Caco-2 (cell line): ENCODE data around the gene SDS. TPM values are rescaled to one million over a fixed set of nuclear protein-coding genes. Genes with fewer than 3 reads are reported as not detected.

Source experiments
- BruUV-seq: library from RNA; stranded (reverse); fragments of 400-500 nt; replicated peaks from 2 replicates; lab custom pipeline; 2021; lab: Mats Ljungman, UMichigan
- CTCF ChIA-PET: fragments of 300-600 bp; sonication (Branson Sonifier 250); formaldehyde crosslinking; loops from one replicate; lab custom pipeline; 2022; ENCODE audit warnings: antibody characterized with exemption; lab: Charles Lee
- POLR2A ChIA-PET: fragments of 300-600 bp; sonication (Branson Sonifier 250); formaldehyde crosslinking; loops from one replicate; lab custom pipeline; 2022; ENCODE audit warnings: antibody characterized with exemption; lab: Charles Lee
- DNase-seq, 2 experiments: peaks; one replicate each; pipeline versions ENCODE4 v3.0.0 to v3.0.0-alpha.2; 2020 to 2022
- H3K27me3 ChIP-seq: replicated peaks from 2 replicates; pipeline ENCODE4 v1.6.0; 2011; ENCODE audit warnings: low read length; ENCODE audit not compliant: control insufficient read depth, insufficient read depth
- H3K36me3 ChIP-seq: 2 replicates; pipeline ENCODE4 v1.5.1; 2011; ENCODE audit warnings: low read length; ENCODE audit not compliant: control insufficient read depth, insufficient read depth
- H3K4me1 ChIP-seq: fragments of 250-450 bp; sonication (Bioruptor Pico); 2 replicates; pipeline ENCODE4 v1.5.1; 2020; ENCODE audit warnings: mild to moderate bottlenecking
- H3K4me3 ChIP-seq: 2 replicates; pipeline ENCODE4 v1.5.1; 2011; ENCODE audit warnings: low read depth, mild to moderate bottlenecking, control low read depth, low read length
- H3K9me3 ChIP-seq: fragments of 250-450 bp; sonication (Bioruptor Pico); 2 replicates; pipeline ENCODE4 v1.5.1; 2020; ENCODE audit warnings: mild to moderate bottlenecking, moderate library complexity
- H3K27ac Mint-ChIP-seq: one replicate; pipeline ENCODE4 v1.8.0; 2022; ENCODE audit warnings: mixed read lengths; ENCODE audit not compliant: unreplicated experiment
- H3K27me3 Mint-ChIP-seq: one replicate; pipeline ENCODE4 v1.8.0; 2022; ENCODE audit warnings: mixed read lengths; ENCODE audit not compliant: insufficient read depth, unreplicated experiment
- H3K36me3 Mint-ChIP-seq: one replicate; pipeline ENCODE4 v1.8.0; 2022; ENCODE audit warnings: mild to moderate bottlenecking, mixed read lengths; ENCODE audit not compliant: insufficient read depth, unreplicated experiment
- H3K4me1 Mint-ChIP-seq: one replicate; pipeline ENCODE4 v1.8.0; 2022; ENCODE audit warnings: low read depth, mixed read lengths; ENCODE audit not compliant: unreplicated experiment
- H3K4me3 Mint-ChIP-seq: one replicate; pipeline ENCODE4 v1.8.0; 2022; ENCODE audit warnings: mild to moderate bottlenecking, moderate library complexity, mixed read lengths; ENCODE audit not compliant: unreplicated experiment
- H3K9me3 Mint-ChIP-seq: one replicate; pipeline ENCODE4 v1.8.0; 2022; ENCODE audit warnings: mixed read lengths; ENCODE audit not compliant: unreplicated experiment
- intact Hi-C: fragments of 100-400 bp; cut with micrococcal nuclease; formaldehyde crosslinking; loops from one replicate; pipeline ENCODE4 v1.10.0; 2022; ENCODE audit not compliant: unreplicated experiment
- total RNA-seq: library from RNA; stranded (reverse); gene quantifications from 2 replicates; pipeline ENCODE4 v1.2.3, GENCODE V29; 2022
- TF ChIP-seq, protein P1 (sequence below), 2 experiments: fragments of 200-600 bp in 1 of 2; IDR thresholded peaks; 1 replicate in 1 of 2; 2 replicates in 1 of 2; pipeline versions ENCODE4 v1.5.1 to v1.8.0; 2011 to 2022; ENCODE audit warnings: antibody characterized with exemption in 1 of 2, control low read depth in 1 of 2, inconsistent platforms in 1 of 2, low read depth in 1 of 2, low read length in 1 of 2, mild to moderate bottlenecking in 1 of 2, moderate library complexity in 1 of 2; ENCODE audit not compliant: insufficient read depth in 1 of 2, severe bottlenecking in 1 of 2, unreplicated experiment in 1 of 2

The SDS gene
- total RNA-seq, 1 experiment from 2014 or later: not detected

DNA sequence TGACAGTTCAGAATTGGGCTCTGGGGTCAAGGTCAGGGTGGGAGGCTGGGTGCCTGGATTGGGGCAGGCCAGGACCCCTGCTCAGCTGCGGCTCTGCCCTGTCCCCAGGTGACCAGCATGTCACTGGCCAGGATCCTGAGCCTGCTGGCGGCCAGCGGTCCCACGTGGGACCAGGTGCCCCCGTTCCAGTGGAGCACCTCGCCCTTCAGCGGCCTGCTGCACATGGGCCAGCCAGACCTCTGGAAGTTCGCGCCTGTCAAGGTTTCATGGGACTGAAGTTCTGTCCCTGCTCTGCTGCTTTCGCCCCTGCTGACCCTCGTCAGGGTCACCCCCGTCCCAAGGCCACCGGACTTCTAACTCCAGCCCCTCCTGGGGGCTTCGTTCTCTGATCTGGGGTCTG is 15.3 kb downstream of the SDS start:
- Histone ChIP-seq H3K4me3 (no peak overlapping the region), H3K4me1 (no peaks in the 10 kb centered on the region), H3K36me3 (no peaks in the 10 kb centered on the region; the same call in 1 of the 2 replicates), H3K9me3 (no peaks in the 10 kb centered on the region), H3K27me3 (no peaks in the 10 kb centered on the region)
- ChIA-PET POLR2A (no interaction called here), CTCF (no interaction called here)
- Mint-ChIP-seq H3K36me3 (peaks cover 9% of the 10 kb centered on the region), H3K4me1 (no peaks in the 10 kb centered on the region), H3K27ac (no peak overlapping the region), H3K4me3 (no peak overlapping the region), H3K27me3 (no peaks in the 10 kb centered on the region), H3K9me3 (no peaks in the 10 kb centered on the region)
- no peak for DNase-seq
- BruUV-seq: no TSS peak
- TF ChIP-seq, protein P1, sequence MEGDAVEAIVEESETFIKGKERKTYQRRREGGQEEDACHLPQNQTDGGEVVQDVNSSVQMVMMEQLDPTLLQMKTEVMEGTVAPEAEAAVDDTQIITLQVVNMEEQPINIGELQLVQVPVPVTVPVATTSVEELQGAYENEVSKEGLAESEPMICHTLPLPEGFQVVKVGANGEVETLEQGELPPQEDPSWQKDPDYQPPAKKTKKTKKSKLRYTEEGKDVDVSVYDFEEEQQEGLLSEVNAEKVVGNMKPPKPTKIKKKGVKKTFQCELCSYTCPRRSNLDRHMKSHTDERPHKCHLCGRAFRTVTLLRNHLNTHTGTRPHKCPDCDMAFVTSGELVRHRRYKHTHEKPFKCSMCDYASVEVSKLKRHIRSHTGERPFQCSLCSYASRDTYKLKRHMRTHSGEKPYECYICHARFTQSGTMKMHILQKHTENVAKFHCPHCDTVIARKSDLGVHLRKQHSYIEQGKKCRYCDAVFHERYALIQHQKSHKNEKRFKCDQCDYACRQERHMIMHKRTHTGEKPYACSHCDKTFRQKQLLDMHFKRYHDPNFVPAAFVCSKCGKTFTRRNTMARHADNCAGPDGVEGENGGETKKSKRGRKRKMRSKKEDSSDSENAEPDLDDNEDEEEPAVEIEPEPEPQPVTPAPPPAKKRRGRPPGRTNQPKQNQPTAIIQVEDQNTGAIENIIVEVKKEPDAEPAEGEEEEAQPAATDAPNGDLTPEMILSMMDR (IDR thresholded peaks at IDR 0.05; ENCODE audit: insufficient read depth in 1 of 2, low read depth in 1 of 2, low read length in 1 of 2, severe bottlenecking in 1 of 2, unreplicated experiment in 1 of 2): no peak
- intact Hi-C loops: no loop called here

GRCh38 chr12:113387631-113388030 is 16.1 kb downstream of the SDS start:
- Mint-ChIP-seq H3K27ac (no peak overlapping the region), H3K27me3 (no peaks in the 10 kb centered on the region), H3K4me1 (no peaks in the 10 kb centered on the region), H3K36me3 (peaks cover 9% of the 10 kb centered on the region), H3K9me3 (no peaks in the 10 kb centered on the region), H3K4me3 (no peak overlapping the region)
- Histone ChIP-seq H3K9me3 (no peaks in the 10 kb centered on the region), H3K4me3 (no peak overlapping the region), H3K27me3 (no peaks in the 10 kb centered on the region), H3K4me1 (no peaks in the 10 kb centered on the region), H3K36me3 (no peaks in the 10 kb centered on the region; the same call in 1 of the 2 replicates)
- ChIA-PET POLR2A (no interaction called here), CTCF (no interaction called here)
- BruUV-seq: no TSS peak
- TF ChIP-seq, protein P1 (IDR thresholded peaks at IDR 0.05; ENCODE audit: insufficient read depth in 1 of 2, low read depth in 1 of 2, low read length in 1 of 2, severe bottlenecking in 1 of 2, unreplicated experiment in 1 of 2): no peak
- intact Hi-C loops: no loop called here
- DNase-seq: no peak

- no peak overlapping the region for H3K4me3 Mint-ChIP-seq
- Histone ChIP-seq H3K27me3 (no peaks in the 10 kb centered on the region), H3K4me3 (no peak overlapping the region), H3K4me1 (no peaks in the 10 kb centered on the region), H3K36me3 (no peaks in the 10 kb centered on the region; the same call in 1 of the 2 replicates), H3K9me3 (no peaks in the 10 kb centered on the region)
- no peaks in the 10 kb centered on the region for H3K9me3 Mint-ChIP-seq
- H3K27ac Mint-ChIP-seq: no peak overlapping the region
- peaks cover 9% of the 10 kb centered on the region for H3K36me3 Mint-ChIP-seq
- intact Hi-C loops: no loop called here
- no peaks in the 10 kb centered on the region for H3K4me1 Mint-ChIP-seq
- no peaks in the 10 kb centered on the region for H3K27me3 Mint-ChIP-seq
- ChIA-PET POLR2A (interaction anchor here (0.7 kb wide), 1 partner anchor 52 kb away, joined by 5 read pairs; the partner anchor contains the start of gene SLC8B1), CTCF (no interaction called here)
- no peak for DNase-seq
- BruUV-seq: no TSS peak
- TF ChIP-seq, protein P1 (IDR thresholded peaks at IDR 0.05; ENCODE audit: insufficient read depth in 1 of 2, low read depth in 1 of 2, low read length in 1 of 2, severe bottlenecking in 1 of 2, unreplicated experiment in 1 of 2): no peak
These were observed 16.7 kb downstream of the SDS start for GRCh38 chr12:113386866-113387566.
